HepG2 (cell line): ENCODE results near the gene PATZ1.

ENCODE experiments used
- POLR2A ChIP-seq, 2 experiments: IDR thresholded peaks; 2 replicates each; pipeline ENCODE4 v1.6.1; 2011; ENCODE audit warnings: low read depth in 2 of 2, low read length in 2 of 2, mild to moderate bottlenecking in 1 of 2, moderate library complexity in 1 of 2; ENCODE audit not compliant: insufficient read depth in 1 of 2
- TARDBP ChIP-seq: sonication (generic); formaldehyde crosslinking; IDR thresholded peaks from 2 replicates; pipeline ENCODE4 v1.8.0; 2022; ENCODE audit warnings: mild to moderate bottlenecking, missing genetic modification reagents
- TOE1 ChIP-seq: sonication (generic); formaldehyde crosslinking; IDR thresholded peaks from 2 replicates; pipeline ENCODE4 v1.4.0; 2020; ENCODE audit warnings: mild to moderate bottlenecking, missing genetic modification reagents
- ZNF274 ChIP-seq: sonication (generic); formaldehyde crosslinking; IDR thresholded peaks from 2 replicates; pipeline ENCODE4 v1.5.1; 2020; ENCODE audit warnings: mild to moderate bottlenecking, missing genetic modification reagents

DNA sequence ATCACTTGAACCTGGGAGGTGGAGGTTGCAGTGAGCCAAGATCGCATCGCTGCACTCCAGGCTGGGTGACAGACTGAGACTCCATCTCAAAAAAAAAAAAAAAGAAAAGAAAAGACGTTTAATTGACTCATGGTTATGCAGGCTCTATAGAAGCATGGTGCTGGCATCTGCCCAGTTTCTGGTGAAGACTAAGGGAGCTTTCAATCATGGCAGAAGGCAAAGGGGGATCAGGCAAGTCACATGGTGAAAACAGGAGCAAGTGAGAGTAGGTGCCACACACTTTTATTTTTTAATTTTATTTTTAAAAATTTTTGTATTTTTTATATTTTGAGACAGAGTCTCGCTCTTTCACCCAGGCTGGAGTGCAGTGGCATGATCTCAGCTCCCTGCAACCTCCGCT is 8.4 kb upstream of the PATZ1 start:
- TF ChIP-seq POLR2A (IDR thresholded peaks at IDR 0.05; ENCODE audit: insufficient read depth in 1 of 2, low read depth in 2 of 2, low read length in 2 of 2) (no peak), ZNF274 (CRISPR knock-in tag) (no peak), TARDBP (CRISPR knock-in tag) (no peak), TOE1 (CRISPR knock-in tag) (no peak)
